ENCODE data around the gene PPHLN1.
"Not testable (repeated sequence)": the region's sequence is repeated elsewhere in the genome, so short reads cannot be mapped to it uniquely, and the experiment has no call there.

PPHLN1 gene

GRCh38 chr12:42349119-42350020 lies 23.4 kb downstream of the PPHLN1 start:
- H3K9ac ChIP-seq (ENCODE audit: low read length); H3K9me3 ChIP-seq (ENCODE audit: control insufficient read depth, insufficient read depth, low read depth, low read length); H3K27me3 ChIP-seq (ENCODE audit: control insufficient read depth, insufficient read depth, low read length); H3K4me3 ChIP-seq (ENCODE audit: low read depth, low read length); H3K27ac ChIP-seq (ENCODE audit: low read depth, low read length); H3K4me1 ChIP-seq (ENCODE audit: control insufficient read depth, insufficient read depth, low read length): not testable (repeated sequence)
- H3K36me3 ChIP-seq (ENCODE audit: control insufficient read depth, insufficient read depth, low read length) = peaks cover 29% of the 10 kb centered on the region

- not testable (repeated sequence) for H3K9ac ChIP-seq (ENCODE audit: low read length); H3K4me3 ChIP-seq (ENCODE audit: low read depth, low read length); H3K27ac ChIP-seq (ENCODE audit: low read depth, low read length); H3K27me3 ChIP-seq (ENCODE audit: control insufficient read depth, insufficient read depth, low read length); H3K9me3 ChIP-seq (ENCODE audit: control insufficient read depth, insufficient read depth, low read depth, low read length); H3K4me1 ChIP-seq (ENCODE audit: control insufficient read depth, insufficient read depth, low read length)
- peaks cover 35% of the 10 kb centered on the region for H3K36me3 ChIP-seq (ENCODE audit: control insufficient read depth, insufficient read depth, low read length)
These were observed 24.0 kb downstream of the PPHLN1 start for GRCh38 chr12:42350021-42350407.

GRCh38 chr12:42356344-42356743 lies 30.4 kb downstream of the PPHLN1 start:
- peaks cover 53% of the 10 kb centered on the region for H3K36me3 ChIP-seq (ENCODE audit: control insufficient read depth, insufficient read depth, low read length)
- H3K27me3 ChIP-seq (ENCODE audit: control insufficient read depth, insufficient read depth, low read length) = no peaks in the 10 kb centered on the region
- no peaks in the 10 kb centered on the region for H3K4me1 ChIP-seq (ENCODE audit: control insufficient read depth, insufficient read depth, low read length)
- no peak overlapping the region for H3K9ac ChIP-seq (ENCODE audit: low read length)
- H3K4me3 ChIP-seq (ENCODE audit: low read depth, low read length) = no peak overlapping the region
- H3K9me3 ChIP-seq (ENCODE audit: control insufficient read depth, insufficient read depth, low read depth, low read length) = no peaks in the 10 kb centered on the region
- no peak overlapping the region for H3K27ac ChIP-seq (ENCODE audit: low read depth, low read length)

- H3K36me3 ChIP-seq (ENCODE audit: control insufficient read depth, insufficient read depth, low read length) = peaks cover 30% of the 10 kb centered on the region
- H3K9ac ChIP-seq (ENCODE audit: low read length) = no peak overlapping the region
- H3K27me3 ChIP-seq (ENCODE audit: control insufficient read depth, insufficient read depth, low read length) = no peaks in the 10 kb centered on the region
These were observed 34.9 kb downstream of the PPHLN1 start for GRCh38 chr12:42360747-42361403.

GRCh38 chr12:42361909-42362646 lies 36.1 kb downstream of the PPHLN1 start:
- H3K27me3 ChIP-seq (ENCODE audit: control insufficient read depth, insufficient read depth, low read length) = no peaks in the 10 kb centered on the region
- no peak overlapping the region for H3K9ac ChIP-seq (ENCODE audit: low read length)
- no peak overlapping the region for H3K4me3 ChIP-seq (ENCODE audit: low read depth, low read length)
- peaks cover 13% of the 10 kb centered on the region for H3K4me1 ChIP-seq (ENCODE audit: control insufficient read depth, insufficient read depth, low read length)
- peaks cover 19% of the 10 kb centered on the region for H3K36me3 ChIP-seq (ENCODE audit: control insufficient read depth, insufficient read depth, low read length)
- H3K9me3 ChIP-seq (ENCODE audit: control insufficient read depth, insufficient read depth, low read depth, low read length) = no peaks in the 10 kb centered on the region
- H3K27ac ChIP-seq (ENCODE audit: low read depth, low read length) = no peak overlapping the region

More at GRCh38 chr12:42360747-42361403, 34.9 kb downstream of the PPHLN1 start:
- H3K4me3 ChIP-seq (ENCODE audit: low read depth, low read length) = no peak overlapping the region
- no peak overlapping the region for H3K27ac ChIP-seq (ENCODE audit: low read depth, low read length)
- no peaks in the 10 kb centered on the region for H3K9me3 ChIP-seq (ENCODE audit: control insufficient read depth, insufficient read depth, low read depth, low read length)
- peaks cover 10% of the 10 kb centered on the region for H3K4me1 ChIP-seq (ENCODE audit: control insufficient read depth, insufficient read depth, low read length)

- peaks cover 13% of the 10 kb centered on the region for H3K4me1 ChIP-seq (ENCODE audit: control insufficient read depth, insufficient read depth, low read length)
- H3K36me3 ChIP-seq (ENCODE audit: control insufficient read depth, insufficient read depth, low read length) = peaks cover 15% of the 10 kb centered on the region
- no peaks in the 10 kb centered on the region for H3K27me3 ChIP-seq (ENCODE audit: control insufficient read depth, insufficient read depth, low read length)
- no peak overlapping the region for H3K9ac ChIP-seq (ENCODE audit: low read length)
- H3K9me3 ChIP-seq (ENCODE audit: control insufficient read depth, insufficient read depth, low read depth, low read length) = no peaks in the 10 kb centered on the region
- no peak overlapping the region for H3K27ac ChIP-seq (ENCODE audit: low read depth, low read length)
- H3K4me3 ChIP-seq (ENCODE audit: low read depth, low read length) = no peak overlapping the region
These were observed 36.8 kb downstream of the PPHLN1 start for GRCh38 chr12:42362647-42363260.

- H3K27ac ChIP-seq (ENCODE audit: low read depth, low read length) = no peak overlapping the region
- no peak overlapping the region for H3K9ac ChIP-seq (ENCODE audit: low read length)
- H3K4me1 ChIP-seq (ENCODE audit: control insufficient read depth, insufficient read depth, low read length) = peaks cover 22% of the 10 kb centered on the region
- H3K36me3 ChIP-seq (ENCODE audit: control insufficient read depth, insufficient read depth, low read length) = peaks cover 11% of the 10 kb centered on the region
- no peak overlapping the region for H3K4me3 ChIP-seq (ENCODE audit: low read depth, low read length)
- H3K27me3 ChIP-seq (ENCODE audit: control insufficient read depth, insufficient read depth, low read length) = no peaks in the 10 kb centered on the region
- H3K9me3 ChIP-seq (ENCODE audit: control insufficient read depth, insufficient read depth, low read depth, low read length) = no peaks in the 10 kb centered on the region
These were observed 38.7 kb downstream of the PPHLN1 start for GRCh38 chr12:42364692-42365091.

- Histone ChIP-seq H3K4me1 (ENCODE audit: control insufficient read depth, insufficient read depth, low read length) (peaks cover 30% of the 10 kb centered on the region), H3K36me3 (ENCODE audit: control insufficient read depth, insufficient read depth, low read length) (peaks cover 11% of the 10 kb centered on the region), H3K27me3 (ENCODE audit: control insufficient read depth, insufficient read depth, low read length) (no peaks in the 10 kb centered on the region), H3K9ac (ENCODE audit: low read length) (no peak overlapping the region), H3K9me3 (ENCODE audit: control insufficient read depth, insufficient read depth, low read depth, low read length) (no peaks in the 10 kb centered on the region), H3K4me3 (ENCODE audit: low read depth, low read length) (no peak overlapping the region), H3K27ac (ENCODE audit: low read depth, low read length) (no peak overlapping the region)
These were observed 39.5 kb downstream of the PPHLN1 start for GRCh38 chr12:42365486-42365885.

GRCh38 chr12:42370013-42370412 lies 44.0 kb downstream of the PPHLN1 start:
- Histone ChIP-seq H3K27me3 (ENCODE audit: control insufficient read depth, insufficient read depth, low read length) (no peaks in the 10 kb centered on the region), H3K4me1 (ENCODE audit: control insufficient read depth, insufficient read depth, low read length) (peaks cover 30% of the 10 kb centered on the region), H3K4me3 (ENCODE audit: low read depth, low read length) (no peak overlapping the region), H3K9me3 (ENCODE audit: control insufficient read depth, insufficient read depth, low read depth, low read length) (no peaks in the 10 kb centered on the region), H3K36me3 (ENCODE audit: control insufficient read depth, insufficient read depth, low read length) (0 out of 2 replicates have a peak, but pooled peaks cover under 1% of the 10 kb centered on the region), H3K27ac (ENCODE audit: low read depth, low read length) (peak overlapping the region; percentile 33), H3K9ac (ENCODE audit: low read length) (peak overlapping the region; percentile 17)

GRCh38 chr12:42372154-42372791 lies 46.3 kb downstream of the PPHLN1 start:
- no peak overlapping the region for H3K9ac ChIP-seq (ENCODE audit: low read length)
- no peaks in the 10 kb centered on the region for H3K27me3 ChIP-seq (ENCODE audit: control insufficient read depth, insufficient read depth, low read length)
- peaks cover 12% of the 10 kb centered on the region for H3K36me3 ChIP-seq (ENCODE audit: control insufficient read depth, insufficient read depth, low read length)
- H3K27ac ChIP-seq (ENCODE audit: low read depth, low read length) = no peak overlapping the region
- H3K4me3 ChIP-seq (ENCODE audit: low read depth, low read length) = no peak overlapping the region
- H3K9me3 ChIP-seq (ENCODE audit: control insufficient read depth, insufficient read depth, low read depth, low read length) = no peaks in the 10 kb centered on the region
- H3K4me1 ChIP-seq (ENCODE audit: control insufficient read depth, insufficient read depth, low read length) = peaks cover 21% of the 10 kb centered on the region

Data from HUES6 (cell line).